Calu3 (cell line): ENCODE measurements around the gene KCNJ10. TPM values are rescaled to one million over a fixed set of nuclear protein-coding genes. Genes with fewer than 3 reads are reported as not detected.

Experiments
- BruUV-seq: library from RNA; stranded (reverse); fragments of 400-500 nt; replicated peaks from 2 replicates; lab custom pipeline; 2021; lab: Mats Ljungman, UMichigan
- CTCF ChIA-PET: fragments of 300-600 bp; sonication (Branson Sonifier 250); formaldehyde crosslinking; loops from one replicate; lab custom pipeline; 2022; ENCODE audit warnings: antibody characterized with exemption; lab: Charles Lee
- DNase-seq: peaks from one replicate; pipeline ENCODE4 v3.0.0; 2022
- H3K27ac Mint-ChIP-seq: one replicate; pipeline ENCODE4 v1.8.0; 2022; ENCODE audit warnings: mixed read lengths; ENCODE audit not compliant: unreplicated experiment
- H3K27me3 Mint-ChIP-seq: one replicate; pipeline ENCODE4 v1.8.0; 2022; ENCODE audit warnings: mixed read lengths; ENCODE audit not compliant: unreplicated experiment
- H3K36me3 Mint-ChIP-seq: one replicate; pipeline ENCODE4 v1.8.0; 2022; ENCODE audit warnings: mild to moderate bottlenecking, moderate library complexity, mixed read lengths; ENCODE audit not compliant: insufficient read depth, unreplicated experiment
- H3K4me1 Mint-ChIP-seq: one replicate; pipeline ENCODE4 v1.8.0; 2022; ENCODE audit warnings: mild to moderate bottlenecking, low read depth, mixed read lengths; ENCODE audit not compliant: unreplicated experiment
- H3K4me3 Mint-ChIP-seq: one replicate; pipeline ENCODE4 v1.8.0; 2022; ENCODE audit warnings: mild to moderate bottlenecking, low read depth, moderate library complexity, mixed read lengths; ENCODE audit not compliant: unreplicated experiment
- H3K9me3 Mint-ChIP-seq: one replicate; pipeline ENCODE4 v1.8.0; 2022; ENCODE audit warnings: low read depth, mixed read lengths; ENCODE audit not compliant: unreplicated experiment
- intact Hi-C: fragments of 100-400 bp; cut with micrococcal nuclease; formaldehyde crosslinking; loops from one replicate; pipeline ENCODE4 v1.10.0; 2022; ENCODE audit not compliant: unreplicated experiment
- total RNA-seq: library from RNA; stranded (reverse); gene quantifications from 2 replicates; pipeline ENCODE4 v1.2.3, GENCODE V29; 2022
- TF ChIP-seq, protein P1 (sequence below): fragments of 200-600 bp; IDR thresholded peaks from one replicate; pipeline ENCODE4 v1.8.0; 2022; ENCODE audit warnings: antibody characterized with exemption; ENCODE audit not compliant: unreplicated experiment

KCNJ10 gene
- total RNA-seq, 1 experiment from 2014 or later, result not detected

GRCh38 chr1:159949123-159949522 lies 120.8 kb downstream of the KCNJ10 start:
- CTCF ChIA-PET, result no interaction called here

More at GRCh38 chr1:159949123-159949522, 120.8 kb downstream of the KCNJ10 start:
- intact Hi-C loops, result loop anchor here (10.0 kb wide), 1 partner anchor 426 kb away; no protein-coding TSS in a partner anchor
- TF ChIP-seq, protein P1, sequence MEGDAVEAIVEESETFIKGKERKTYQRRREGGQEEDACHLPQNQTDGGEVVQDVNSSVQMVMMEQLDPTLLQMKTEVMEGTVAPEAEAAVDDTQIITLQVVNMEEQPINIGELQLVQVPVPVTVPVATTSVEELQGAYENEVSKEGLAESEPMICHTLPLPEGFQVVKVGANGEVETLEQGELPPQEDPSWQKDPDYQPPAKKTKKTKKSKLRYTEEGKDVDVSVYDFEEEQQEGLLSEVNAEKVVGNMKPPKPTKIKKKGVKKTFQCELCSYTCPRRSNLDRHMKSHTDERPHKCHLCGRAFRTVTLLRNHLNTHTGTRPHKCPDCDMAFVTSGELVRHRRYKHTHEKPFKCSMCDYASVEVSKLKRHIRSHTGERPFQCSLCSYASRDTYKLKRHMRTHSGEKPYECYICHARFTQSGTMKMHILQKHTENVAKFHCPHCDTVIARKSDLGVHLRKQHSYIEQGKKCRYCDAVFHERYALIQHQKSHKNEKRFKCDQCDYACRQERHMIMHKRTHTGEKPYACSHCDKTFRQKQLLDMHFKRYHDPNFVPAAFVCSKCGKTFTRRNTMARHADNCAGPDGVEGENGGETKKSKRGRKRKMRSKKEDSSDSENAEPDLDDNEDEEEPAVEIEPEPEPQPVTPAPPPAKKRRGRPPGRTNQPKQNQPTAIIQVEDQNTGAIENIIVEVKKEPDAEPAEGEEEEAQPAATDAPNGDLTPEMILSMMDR, result no peak
- no TSS peak for BruUV-seq
- DNase-seq, result no peak
- peaks cover 35% of the 10 kb centered on the region for H3K4me1 Mint-ChIP-seq
- no peaks in the 10 kb centered on the region for H3K9me3 Mint-ChIP-seq
- H3K27ac Mint-ChIP-seq, result no peak overlapping the region
- no peak overlapping the region for H3K4me3 Mint-ChIP-seq
- peaks cover 44% of the 10 kb centered on the region for H3K27me3 Mint-ChIP-seq
- peaks cover 24% of the 10 kb centered on the region for H3K36me3 Mint-ChIP-seq

Other genes with a start within 250 kb of the KCNJ10 start
- not detected in 2 replicates for gene SLAMF8, start 243.3 kb downstream of the KCNJ10 start, total RNA-seq
- not detected in 2 replicates for gene VSIG8, start 207.5 kb downstream of the KCNJ10 start, total RNA-seq
- 1.6 and 1.8 TPM in 2 replicates for gene CFAP45, start 170.0 kb downstream of the KCNJ10 start, total RNA-seq
- gene TAGLN2, start 144.7 kb downstream of the KCNJ10 start, total RNA-seq, result 612 and 708 TPM in 2 replicates
- 7.5 and 7.6 TPM in 2 replicates for gene IGSF9, start 124.5 kb downstream of the KCNJ10 start, total RNA-seq
- not detected in 2 replicates for gene SLAMF9, start 115.9 kb downstream of the KCNJ10 start, total RNA-seq
- 13.2 and 14.1 TPM in 2 replicates for gene PIGM, start 38.2 kb downstream of the KCNJ10 start, total RNA-seq
- not detected in 2 replicates for gene KCNJ9, start 11.4 kb upstream of the KCNJ10 start, total RNA-seq
- 31.6 and 33.9 TPM in 2 replicates for gene IGSF8, start 28.5 kb upstream of the KCNJ10 start, total RNA-seq
- not detected in 2 replicates for gene ATP1A2, start 45.6 kb upstream of the KCNJ10 start, total RNA-seq
- not detected in 2 replicates for gene ATP1A4, start 81.4 kb upstream of the KCNJ10 start, total RNA-seq
- not detected in 2 replicates for gene CASQ1, start 120.4 kb upstream of the KCNJ10 start, total RNA-seq
- gene PEA15, start 135.2 kb upstream of the KCNJ10 start, total RNA-seq, result 128 and 153 TPM in 2 replicates
- gene DCAF8, start 192.4 kb upstream of the KCNJ10 start, total RNA-seq, result 119 and 126 TPM in 2 replicates
- gene PEX19, start 215.0 kb upstream of the KCNJ10 start, total RNA-seq, result 64.0 and 70.3 TPM in 2 replicates